GM18499 (cell line): ENCODE measurements around the gene CSNK1G2.

ENCODE experiments used
- ATAC-seq: cut with Tn5 transposase; IDR thresholded peaks from one replicate; pipeline ENCODE4 v1.9.1; 2021; ENCODE audit warnings: moderate number of reproducible peaks; ENCODE audit not compliant: insufficient read depth, unreplicated experiment

CSNK1G2 gene

GRCh38 chr19:1961000-1961883, 20.3 kb downstream of the CSNK1G2 start:
- no peak for ATAC-seq

- no peak for ATAC-seq
Measured at GRCh38 chr19:1962674-1963073, 21.7 kb downstream of the CSNK1G2 start.

GRCh38 chr19:1967087-1967608, 26.2 kb downstream of the CSNK1G2 start:
- no peak for ATAC-seq

- ATAC-seq: no peak
Measured at GRCh38 chr19:1968279-1969175, 27.6 kb downstream of the CSNK1G2 start.

- no peak for ATAC-seq
Measured at GRCh38 chr19:1969176-1970002, 28.4 kb downstream of the CSNK1G2 start.

- no peak for ATAC-seq
Measured at GRCh38 chr19:1970003-1970805, 29.2 kb downstream of the CSNK1G2 start.

GRCh38 chr19:1970806-1971502, 30.0 kb downstream of the CSNK1G2 start:
- no peak for ATAC-seq

- no peak for ATAC-seq
Measured at GRCh38 chr19:1974381-1975161, 33.6 kb downstream of the CSNK1G2 start.

GRCh38 chr19:1975162-1975480, 34.1 kb downstream of the CSNK1G2 start:
- no peak for ATAC-seq

GRCh38 chr19:1977120-1977519, 36.1 kb downstream of the CSNK1G2 start:
- no peak for ATAC-seq

- no peak for ATAC-seq
Measured at GRCh38 chr19:1978346-1978894, 37.4 kb downstream of the CSNK1G2 start.

- no peak for ATAC-seq
Measured at GRCh38 chr19:1979017-1979416, 38.0 kb downstream of the CSNK1G2 start.

- ATAC-seq: no peak
Measured at GRCh38 chr19:1979642-1980041, 38.7 kb downstream of the CSNK1G2 start.

GRCh38 chr19:1980091-1980808, 39.3 kb downstream of the CSNK1G2 start:
- ATAC-seq: no peak

- no peak for ATAC-seq
Measured at GRCh38 chr19:1980809-1981181, 39.8 kb downstream of the CSNK1G2 start.

- ATAC-seq: no peak
Measured at GRCh38 chr19:1981253-1981652, 40.3 kb downstream of the CSNK1G2 start.

GRCh38 chr19:1984357-1984756, 43.4 kb downstream of the CSNK1G2 start:
- no peak for ATAC-seq
